GM12875 (cell line): ENCODE measurements around the gene ZNF576.

ENCODE experiments used
- H3K4me3 ChIP-seq: one replicate; pipeline ENCODE4 v1.5.1; 2011; ENCODE audit warnings: low read depth, low read length, control low read depth
- CTCF ChIP-seq: IDR thresholded peaks from 2 replicates; pipeline ENCODE4 v1.5.1; 2011; ENCODE audit warnings: low read depth, mild to moderate bottlenecking, control low read depth, inconsistent platforms, low read length, moderate library complexity, borderline replicate concordance; ENCODE audit not compliant: insufficient read depth

ZNF576 gene

DNA sequence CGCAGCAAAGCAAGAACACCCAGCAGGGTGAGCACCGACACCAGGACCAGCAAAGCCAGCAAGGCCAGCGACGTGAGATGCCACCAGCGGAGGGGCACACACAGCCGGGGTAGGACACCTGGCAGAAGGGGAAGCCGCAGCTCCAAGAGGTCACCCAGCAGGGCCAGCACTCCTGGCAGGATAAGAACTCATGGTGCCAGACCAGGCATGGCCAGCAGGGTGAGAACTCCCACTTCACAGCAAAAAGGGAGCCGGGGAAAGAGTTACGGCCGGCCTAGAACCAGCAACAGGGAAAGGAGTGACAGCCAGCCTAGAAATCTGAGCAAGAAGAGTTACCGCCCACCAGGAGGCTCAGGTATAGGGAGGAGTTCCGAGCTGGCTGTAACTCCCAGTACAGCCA, 16.0 kb downstream of the ZNF576 start:
- H3K4me3 ChIP-seq: no peak overlapping the region
- TF ChIP-seq CTCF: no peak

DNA sequence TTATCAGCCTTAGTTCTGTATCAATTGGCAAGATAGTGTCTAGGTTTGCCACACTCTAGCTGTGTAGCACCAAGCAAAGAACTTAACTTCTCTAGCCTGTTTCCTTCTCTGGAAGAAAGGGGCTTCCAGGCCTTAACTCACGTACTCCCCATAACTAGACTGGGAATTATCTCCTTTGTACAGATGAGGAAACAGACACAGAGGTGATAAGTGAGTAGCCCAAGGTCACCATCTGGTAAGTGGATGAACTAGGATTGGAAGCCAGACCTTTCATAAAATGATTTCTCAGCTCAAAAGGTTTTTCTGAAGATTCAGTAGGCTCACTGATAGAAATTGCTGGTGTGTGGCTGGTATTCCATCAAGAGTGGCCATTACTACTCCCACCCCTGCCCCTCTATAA, 19.9 kb downstream of the ZNF576 start:
- no peak overlapping the region for H3K4me3 ChIP-seq
- no peak for TF ChIP-seq CTCF

DNA sequence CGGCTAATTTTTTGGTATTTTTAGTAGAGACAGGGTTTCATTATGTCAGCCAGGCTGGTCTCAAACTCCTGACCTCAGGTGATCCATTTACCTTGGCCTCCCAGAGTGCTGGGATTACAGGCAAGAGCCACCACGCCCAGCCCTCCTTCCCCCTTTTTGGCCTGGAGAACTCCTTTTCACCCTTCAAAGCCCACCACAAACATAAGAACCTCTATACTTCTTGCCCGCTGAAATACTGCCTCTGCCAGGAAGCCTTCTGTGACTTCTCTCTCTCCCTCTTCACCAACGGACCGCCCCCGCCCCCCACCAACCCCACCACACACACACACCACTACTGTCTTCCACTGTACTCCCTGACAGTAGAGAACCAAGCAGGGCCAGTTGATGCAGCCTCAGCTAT, 20.6 kb downstream of the ZNF576 start:
- no peak overlapping the region for H3K4me3 ChIP-seq
- no peak for TF ChIP-seq CTCF

DNA sequence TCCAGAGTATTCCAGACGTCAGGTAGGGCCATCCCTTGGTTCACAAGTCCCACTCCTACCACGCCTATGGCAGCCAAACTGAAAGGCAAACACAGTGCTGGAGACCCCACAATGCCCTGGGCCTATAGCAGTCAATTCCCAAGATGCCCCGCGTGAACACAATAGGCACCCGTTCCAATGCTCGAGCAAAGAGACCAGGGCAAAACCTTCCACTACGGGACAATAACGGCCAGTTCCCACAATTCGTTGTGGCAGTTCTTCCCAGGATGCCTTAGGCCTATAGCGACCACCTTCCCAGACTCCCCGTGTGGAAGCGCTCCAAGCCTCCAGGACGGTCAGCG, 22.5 kb downstream of the ZNF576 start:
- no peak for TF ChIP-seq CTCF
- H3K4me3 ChIP-seq: peak overlapping the region; percentile 74

- TF ChIP-seq CTCF: no peak
- peak within 1 kb of the TSS; percentile 74 for H3K4me3 ChIP-seq
These were observed 23.1 kb downstream of the ZNF576 start, which contains the start of gene ZNF428 for GRCh38 chr19:43619262-43620060. Gene ZNF428, minus strand, starts transcription at chr19:43619629. Its CDS starts 5,325 bp downstream, at chr19:43614304.

DNA sequence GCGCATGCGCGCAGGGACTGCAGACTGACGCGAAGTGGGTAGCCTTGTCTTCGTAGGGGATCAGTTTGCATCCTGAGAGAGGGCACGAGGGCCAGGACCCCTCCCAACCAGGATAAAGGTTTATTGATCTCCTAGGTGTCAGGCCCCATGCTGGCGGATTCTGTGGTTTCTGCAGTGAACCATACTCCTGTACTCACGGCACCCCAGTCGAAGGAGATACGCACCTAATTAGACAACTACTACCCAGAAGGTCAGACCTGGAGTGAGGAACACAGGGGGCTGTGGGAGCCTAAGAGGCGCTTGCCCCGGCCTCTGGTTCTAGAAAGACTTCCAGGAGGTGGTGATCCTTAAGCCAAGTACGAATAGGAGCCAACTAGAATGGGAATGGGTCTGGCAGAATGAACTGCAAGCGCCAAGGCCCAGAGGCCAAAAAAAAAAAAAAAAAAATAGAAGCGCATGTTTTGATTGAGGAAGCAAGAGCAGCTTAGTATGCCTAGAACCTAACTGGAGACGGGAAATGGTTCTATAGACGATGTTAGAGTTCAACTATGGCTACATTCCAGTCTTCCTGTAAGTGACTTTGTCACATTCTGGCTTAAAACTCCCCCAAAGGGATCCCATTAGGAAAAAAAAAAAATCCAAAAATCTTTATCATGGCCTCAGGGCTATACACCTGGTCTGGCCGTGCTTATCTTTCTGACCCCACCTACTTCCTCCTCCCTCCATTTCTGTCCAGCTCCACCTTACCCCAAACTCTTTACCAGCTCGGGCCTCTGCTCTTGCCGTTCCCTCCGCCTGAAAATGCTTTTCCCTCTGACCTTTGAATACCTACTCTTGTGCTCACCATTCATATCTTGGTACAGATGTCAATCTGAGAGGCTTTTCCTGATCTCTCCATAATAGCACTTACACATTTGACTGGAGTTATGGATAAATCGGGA, 23.9 kb downstream of the ZNF576 start:
- no peak for TF ChIP-seq CTCF
- peak overlapping the region; percentile 74 for H3K4me3 ChIP-seq
